ENCODE data around the gene PRSS48. TPM values are rescaled to one million over a fixed set of nuclear protein-coding genes. Genes with fewer than 3 reads are reported as not detected.
A peak's percentile ranks its signal among the peaks of the same experiment; 100 is the strongest.

The PRSS48 gene
- total RNA-seq, 1 experiment from 2014 or later: not detected

DNA sequence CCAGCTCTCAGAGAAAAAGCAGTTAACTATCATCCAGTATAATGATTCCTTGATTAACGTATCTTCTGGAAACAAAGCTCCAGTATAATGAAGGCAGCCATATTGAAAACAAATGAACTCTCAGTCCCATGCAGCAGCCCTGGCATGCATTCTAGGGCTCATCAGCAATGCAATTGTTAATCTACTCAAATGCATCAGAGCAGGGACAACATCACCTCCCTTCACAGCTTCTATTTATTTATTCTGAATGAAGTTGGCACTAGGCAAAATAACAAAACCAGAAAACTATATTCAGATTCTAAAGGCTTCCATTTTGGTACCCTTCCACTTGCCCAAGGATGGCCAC lies 37.0 kb downstream of the PRSS48 start:
- Mint-ChIP-seq H3K4me3 (no peak overlapping the region), H3K36me3 (ENCODE audit: insufficient read depth in 1 of 3, low read depth in 3 of 3) (peaks cover 3 to 22% (median 4%) of the 10 kb centered on the region in 3 experiments; a peak in 6 of 7 replicates), H3K27me3 (ENCODE audit: low read depth) (no peaks in the 10 kb centered on the region), H3K4me1 (peaks cover 32% of the 10 kb centered on the region in 2 experiments), H3K27ac (peak overlapping the region in 1 of 3 experiments; percentile 88; a peak in 4 of 7 replicates), H3K9me3 (peaks cover 0 to 3% of the 10 kb centered on the region in 2 experiments; a peak in 1 of 5 replicates)
- no peak overlapping the region for H2AFZ ChIP-seq (ENCODE audit: low read length)
- H3K27ac ChIP-seq (ENCODE audit: insufficient read length, low read depth, low read length): no peak overlapping the region
- no CpG with 5 or more reads among the region's 1 CpG for WGBS (ENCODE audit: extremely low coverage, insufficient read length, low lambda C conversion rate)
- H4K20me1 ChIP-seq (ENCODE audit: control insufficient read depth, insufficient read depth, insufficient read length): no peaks in the 10 kb centered on the region
- no peak overlapping the region for H2BK12ac ChIP-seq (ENCODE audit: insufficient read length, low read depth, low read length)
- no peaks in the 10 kb centered on the region for H3K79me1 ChIP-seq (ENCODE audit: insufficient read depth, low read depth, low read length, poor library complexity, severe bottlenecking)
- no peak overlapping the region for H4K5ac ChIP-seq (ENCODE audit: insufficient read length, low read depth, low read length)
- no peak for DNase-seq
- no peak overlapping the region for H3T11ph ChIP-seq (ENCODE audit: low read length)
- H4K91ac ChIP-seq (ENCODE audit: insufficient read length, low read depth, low read length): no peak overlapping the region
- no peaks in the 10 kb centered on the region for H3K23me2 ChIP-seq (ENCODE audit: insufficient read length, low read depth, low read length, poor library complexity, severe bottlenecking)
- no peak overlapping the region for H3K4me2 ChIP-seq (ENCODE audit: insufficient read depth, insufficient read length, low read length)
- H3K23ac ChIP-seq (ENCODE audit: insufficient read length, low read depth, low read length): no peak overlapping the region
- no peaks in the 10 kb centered on the region for H3K27me3 ChIP-seq (ENCODE audit: insufficient read depth, low read length)
- H3K9me3 ChIP-seq (ENCODE audit: control insufficient read depth, low read depth, low read length): no peaks in the 10 kb centered on the region
- H2BK120ac ChIP-seq (ENCODE audit: low read depth, low read length, poor library complexity, severe bottlenecking): no peak overlapping the region
- TF ChIP-seq CTCF (conservative IDR thresholded peaks at IDR 0.05): no peak
- no peak overlapping the region for H2BK15ac ChIP-seq (ENCODE audit: low read depth, low read length)
- no peak overlapping the region for H3K56ac ChIP-seq (ENCODE audit: insufficient read length, low read depth, low read length)
- H3K4me1 ChIP-seq (ENCODE audit: insufficient read depth, low read length): peaks cover 5% of the 10 kb centered on the region; the same call in 1 of the 2 replicates
- H3K18ac ChIP-seq (ENCODE audit: insufficient read length, low read depth, low read length): no peak overlapping the region
- H2BK20ac ChIP-seq (ENCODE audit: low read depth, low read length, poor library complexity, severe bottlenecking): no peak overlapping the region
- no peak overlapping the region for H2AK5ac ChIP-seq (ENCODE audit: insufficient read length, low read length)
- H3K79me2 ChIP-seq (ENCODE audit: insufficient read depth, low read length): peaks cover 28% of the 10 kb centered on the region; the same call in 1 of the 2 replicates
- H2BK5ac ChIP-seq (ENCODE audit: insufficient read length, low read length): no peak overlapping the region
- H3K9ac ChIP-seq (ENCODE audit: extremely low read depth, insufficient read length, low read length): no peak overlapping the region
- H3K4ac ChIP-seq (ENCODE audit: low read depth, low read length): no peak overlapping the region
- H3K14ac ChIP-seq (ENCODE audit: insufficient read depth, low read length): no peak overlapping the region
- no peak overlapping the region for H4K8ac ChIP-seq (replicated peaks; ENCODE audit: insufficient read length, low read depth, low read length)

All from H9 (cell line).